Brain pericyte (primary cell): ENCODE measurements around the gene C12orf75.
"Not testable (repeated sequence)": the region's sequence is repeated elsewhere in the genome, so short reads cannot be mapped to it uniquely, and the experiment has no call there.

Experiments used
- DNase-seq: peaks from one replicate; pipeline ENCODE4 v3.0.0-alpha.2; 2012; ENCODE audit warnings: low read depth, low spot score

C12orf75 gene

DNA sequence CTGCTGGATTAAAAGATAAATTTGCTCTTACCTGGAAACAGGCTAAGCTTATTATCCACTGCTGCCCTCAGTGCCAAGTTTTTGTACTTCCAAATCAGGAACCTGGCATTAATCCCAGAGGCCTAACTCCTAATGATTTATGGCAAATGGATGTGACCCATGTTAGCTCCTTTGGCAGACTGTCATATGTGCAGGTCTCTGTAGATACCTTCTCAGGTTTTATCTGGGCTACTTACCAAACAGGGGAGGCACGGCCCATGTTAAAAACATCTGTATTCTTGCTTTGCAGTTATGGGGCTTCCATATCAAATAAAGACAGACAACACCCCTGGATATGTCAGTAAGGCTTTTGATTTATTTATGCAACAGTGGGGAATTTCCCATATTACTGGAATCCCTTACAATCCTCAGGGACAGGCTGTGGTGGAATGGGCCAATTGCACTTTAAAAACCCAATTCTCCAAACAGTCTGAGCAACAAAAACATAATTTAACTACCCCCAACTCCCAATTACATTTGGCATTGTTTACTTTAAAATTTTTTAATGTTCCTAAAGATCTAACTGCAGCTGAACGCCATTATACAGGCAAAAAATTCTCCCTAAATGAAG lies 19.9 kb upstream of the C12orf75 start:
- not testable (repeated sequence) for DNase-seq

DNA sequence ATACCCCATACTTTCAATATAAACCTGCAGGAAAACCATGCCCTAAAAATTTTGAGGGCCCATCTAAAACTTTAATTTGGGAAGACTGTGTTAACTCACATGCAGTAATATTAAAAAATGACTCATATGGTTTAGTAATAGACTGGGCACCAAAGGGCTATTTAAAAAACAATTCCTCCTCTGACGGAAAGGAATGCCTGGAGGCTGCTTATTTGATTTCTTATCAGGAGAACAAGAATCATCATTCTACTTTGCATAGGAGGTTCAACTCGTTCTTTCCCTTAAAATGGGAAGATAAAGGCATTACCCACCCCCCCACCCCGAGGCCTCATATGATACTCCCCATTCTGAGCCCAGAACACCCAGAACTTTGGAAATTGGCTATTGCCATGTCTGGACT lies 18.6 kb upstream of the C12orf75 start:
- DNase-seq: not testable (repeated sequence)

DNA sequence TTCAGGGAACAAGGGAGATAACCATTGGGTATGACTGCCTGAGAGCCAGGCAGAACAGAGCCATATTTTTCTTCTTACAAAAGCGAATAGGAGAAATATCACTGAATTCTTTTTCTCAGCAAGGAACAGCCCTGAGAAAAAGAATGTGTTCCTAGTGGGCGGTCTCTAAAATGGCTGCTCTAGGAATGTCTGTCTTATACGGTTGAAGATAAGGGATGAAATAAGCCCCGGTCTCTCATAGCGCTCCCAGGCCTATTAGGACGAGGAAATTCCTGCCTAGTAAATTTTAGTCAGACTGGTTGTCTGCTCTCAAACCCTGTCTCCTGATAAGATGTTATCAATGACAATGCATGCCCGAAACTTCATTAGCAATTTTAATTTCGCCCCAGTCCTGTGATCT lies 16.7 kb upstream of the C12orf75 start:
- not testable (repeated sequence) for DNase-seq

DNA sequence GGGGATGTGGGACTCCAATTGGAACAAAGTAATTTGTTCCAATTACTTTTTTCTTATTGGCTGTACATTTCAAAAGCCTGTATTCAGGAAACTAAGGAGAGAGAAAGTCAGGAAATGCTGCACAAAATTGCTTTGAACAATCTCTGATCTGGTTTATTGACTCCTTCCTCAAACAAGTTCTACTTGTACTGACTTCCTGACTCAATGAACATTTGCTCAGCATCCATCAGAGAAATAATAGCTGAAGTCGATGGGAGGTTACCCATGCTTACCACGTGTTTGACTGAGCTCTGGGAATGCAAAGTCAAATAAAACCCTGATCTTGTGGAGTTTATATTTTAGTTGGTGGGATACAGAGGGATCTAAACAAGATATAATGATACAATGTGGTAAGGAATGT lies 15.4 kb upstream of the C12orf75 start:
- DNase-seq: no peak

- DNase-seq: no peak
These were observed 14.8 kb upstream of the C12orf75 start for GRCh38 chr12:105315726-105316125.

DNA sequence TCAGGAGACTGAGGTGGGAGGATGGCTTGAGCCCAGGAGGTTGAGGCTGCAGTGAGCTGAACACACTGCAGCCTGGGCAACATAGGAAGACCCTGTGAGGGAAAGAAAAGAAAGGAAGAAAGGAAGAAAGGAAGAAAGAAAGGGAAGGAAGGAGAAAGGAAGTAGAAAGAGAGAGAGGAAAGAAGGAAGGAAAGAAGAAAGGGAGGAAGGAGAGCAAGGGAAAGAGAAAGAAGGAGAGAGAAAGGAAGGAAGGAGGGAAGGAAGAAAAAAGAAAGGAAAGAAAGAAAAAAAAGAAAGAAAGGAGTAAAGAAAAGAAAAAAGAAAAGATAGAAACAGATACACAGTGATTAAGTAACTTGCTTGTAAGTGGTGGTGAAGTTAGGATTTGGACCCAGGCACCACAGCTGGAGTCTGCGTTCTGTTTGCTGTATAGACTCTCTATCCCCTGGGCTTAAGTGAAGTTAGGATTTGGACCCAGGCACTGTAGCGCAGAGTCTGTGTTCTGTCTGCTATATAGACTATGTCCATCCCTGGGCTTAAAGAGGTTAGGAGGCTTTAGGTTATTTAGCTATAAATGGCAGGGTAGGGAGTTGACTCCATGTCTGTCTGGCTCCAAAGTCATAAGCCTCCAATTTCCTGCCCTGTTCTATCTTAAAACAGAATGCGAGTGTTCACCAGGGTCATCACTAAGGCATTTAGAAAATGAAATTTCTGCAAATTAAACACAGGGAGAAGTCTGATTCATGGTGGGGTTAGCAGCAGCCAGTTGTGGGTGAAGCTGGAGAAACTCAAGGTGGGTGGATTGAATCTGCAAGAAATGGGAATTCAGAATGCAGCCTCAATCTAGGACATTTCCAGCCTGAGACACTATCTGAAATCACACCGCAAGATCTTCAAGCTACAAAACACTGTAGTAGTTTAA lies 13.3 kb upstream of the C12orf75 start:
- no peak for DNase-seq

GRCh38 chr12:105317942-105318621 lies 12.4 kb upstream of the C12orf75 start:
- DNase-seq: no peak

- no peak for DNase-seq
These were observed 11.6 kb upstream of the C12orf75 start for GRCh38 chr12:105318651-105319483.

GRCh38 chr12:105319691-105320209 lies 10.7 kb upstream of the C12orf75 start:
- no peak for DNase-seq

DNA sequence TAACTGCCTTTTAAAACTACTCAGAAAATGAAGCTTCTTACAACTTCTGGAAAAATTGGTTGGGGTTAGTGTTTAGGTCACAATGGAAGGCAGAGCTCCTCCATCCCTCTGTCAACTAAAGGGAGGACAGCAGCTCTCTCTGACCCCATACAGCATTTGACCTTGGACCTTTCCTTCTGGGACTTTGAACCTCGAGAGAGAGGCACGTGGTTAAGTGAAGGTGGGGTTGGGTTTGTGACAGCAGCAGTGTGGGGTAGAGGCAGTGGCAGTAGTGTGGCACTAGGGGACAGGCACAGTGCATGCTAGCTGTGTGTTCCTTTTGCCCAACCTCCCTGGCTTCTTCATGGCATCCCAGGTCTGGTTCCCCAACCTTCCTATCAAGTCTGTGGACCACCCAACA lies 9.4 kb upstream of the C12orf75 start:
- no peak for DNase-seq

- DNase-seq: no peak
These were observed 8.4 kb upstream of the C12orf75 start for GRCh38 chr12:105322070-105322469.

- DNase-seq: no peak
These were observed 5.8 kb upstream of the C12orf75 start for GRCh38 chr12:105324704-105325103.

DNA sequence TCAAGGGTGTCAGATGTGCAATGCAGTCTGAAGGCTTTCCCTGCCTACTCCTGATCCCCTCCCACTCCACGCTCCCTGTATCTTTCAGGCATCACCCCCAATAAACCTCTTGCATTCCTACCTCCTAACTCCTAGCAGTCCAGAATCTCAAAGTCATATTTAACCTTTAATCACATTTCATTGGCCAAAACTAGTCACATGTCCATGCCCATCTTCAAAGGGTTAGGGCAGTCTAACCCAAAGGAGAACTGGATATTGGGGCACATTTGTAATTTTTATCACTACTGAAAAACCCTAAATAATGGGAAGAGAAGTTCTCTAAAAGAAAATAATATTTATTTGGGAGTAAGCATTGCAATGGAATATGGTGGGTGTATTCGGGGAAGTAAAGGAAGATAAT lies 5.4 kb upstream of the C12orf75 start:
- no peak for DNase-seq

DNA sequence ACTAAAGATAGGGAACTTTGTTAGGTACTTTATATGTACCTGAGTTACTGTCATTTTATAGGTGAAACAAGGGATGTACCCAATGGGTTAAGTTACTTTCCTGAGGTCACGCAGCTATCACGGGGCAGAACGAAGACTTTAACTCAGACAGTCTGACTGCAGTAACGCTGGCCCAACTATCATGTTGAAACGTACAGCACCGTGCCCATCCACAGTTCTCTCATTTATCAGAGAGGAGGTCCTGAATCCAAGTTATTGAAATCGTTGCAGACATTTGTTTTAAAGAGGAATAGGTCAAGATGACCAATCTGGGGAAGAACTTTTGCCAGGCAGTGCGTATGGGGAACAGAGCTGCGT lies 587 bp upstream of the C12orf75 start:
- DNase-seq: no peak

- DNase-seq: no peak
These were observed 677 bp downstream of the C12orf75 start for GRCh38 chr12:105330931-105331804.

DNA sequence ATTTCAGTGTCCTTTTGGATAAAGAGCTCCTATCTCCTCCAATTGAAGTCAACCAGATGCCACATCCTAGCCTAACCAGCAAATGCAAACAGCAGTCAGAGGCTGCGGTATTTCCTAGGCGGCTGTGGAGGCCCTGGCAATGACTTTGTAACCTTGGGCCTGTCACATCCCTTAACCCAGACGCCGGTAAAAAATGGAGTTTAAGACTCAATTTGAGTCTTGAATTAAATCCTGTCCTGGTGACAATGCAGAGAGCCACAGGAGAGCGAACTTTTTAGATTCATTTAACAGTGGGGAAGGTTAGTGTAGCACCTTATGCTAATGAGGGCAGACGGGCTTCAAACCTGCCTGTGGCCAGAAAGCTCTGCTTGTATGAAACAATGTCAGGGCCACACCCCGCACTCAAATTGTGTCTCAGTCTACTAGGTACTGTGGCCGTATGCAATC lies 1.3 kb downstream of the C12orf75 start:
- DNase-seq: no peak

DNA sequence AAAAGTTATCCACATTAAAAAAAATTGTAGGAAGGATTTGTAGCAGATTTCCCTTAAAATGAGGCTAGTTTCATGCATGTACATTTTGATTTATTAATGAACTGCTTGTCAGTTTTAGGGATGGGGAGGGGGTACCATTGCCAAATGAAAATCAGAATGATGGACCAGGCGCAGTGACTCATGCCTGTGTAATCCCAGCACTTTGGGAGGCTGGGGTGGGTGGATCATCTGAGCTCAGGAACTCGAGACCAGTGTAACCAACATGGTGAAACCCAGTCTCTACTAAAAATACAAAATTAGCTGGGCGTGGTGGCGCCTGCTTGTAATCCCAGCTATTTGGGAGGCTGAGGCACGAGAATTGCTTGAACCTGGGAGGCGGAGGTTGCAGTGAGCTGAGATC lies 1.8 kb downstream of the C12orf75 start:
- not testable (repeated sequence) for DNase-seq

- no peak for DNase-seq
These were observed 2.4 kb downstream of the C12orf75 start for GRCh38 chr12:105332925-105333324.

- no peak for DNase-seq
These were observed 3.5 kb downstream of the C12orf75 start for GRCh38 chr12:105334001-105334400.

DNA sequence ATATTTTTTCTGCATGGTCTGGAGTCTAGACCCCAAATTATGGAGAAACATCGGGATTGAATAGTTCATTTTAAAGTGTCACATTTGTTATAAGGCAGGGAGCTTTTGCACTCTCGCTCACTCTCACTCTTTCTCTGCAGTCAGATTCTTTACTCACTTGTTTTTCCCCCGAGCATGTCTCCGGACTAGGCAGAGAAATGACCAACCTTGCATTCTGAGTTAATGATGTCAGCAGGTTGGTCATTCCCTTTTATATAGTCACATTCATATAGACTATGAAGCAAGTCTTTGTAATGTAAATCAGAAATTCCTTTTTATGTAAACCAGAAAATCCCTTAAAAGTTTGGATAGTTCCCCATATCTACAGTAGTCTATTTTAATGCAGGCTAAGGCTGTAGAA lies 4.1 kb downstream of the C12orf75 start:
- no peak for DNase-seq
